A673 (cell line): ENCODE data around the gene GFOD2.

Source experiments
- EZH2 ChIP-seq: fragments of 200-600 bp; sonication (generic); IDR thresholded peaks from 2 replicates; pipeline ENCODE4 v1.6.1; 2017; ENCODE audit warnings: borderline replicate concordance, low read depth, mild to moderate bottlenecking, mixed read lengths, antibody characterized with exemption, low read length; ENCODE audit not compliant: poor library complexity, severe bottlenecking
- TF ChIP-seq, protein P1 (sequence below): fragments of 300-800, 200-600 bp; sonication (generic); conservative IDR thresholded peaks from 2 replicates; pipeline ENCODE4 v1.5.1; 2017; ENCODE audit warnings: low read depth, mild to moderate bottlenecking, antibody characterized with exemption, low read length, moderate library complexity, mixed read lengths

DNA sequence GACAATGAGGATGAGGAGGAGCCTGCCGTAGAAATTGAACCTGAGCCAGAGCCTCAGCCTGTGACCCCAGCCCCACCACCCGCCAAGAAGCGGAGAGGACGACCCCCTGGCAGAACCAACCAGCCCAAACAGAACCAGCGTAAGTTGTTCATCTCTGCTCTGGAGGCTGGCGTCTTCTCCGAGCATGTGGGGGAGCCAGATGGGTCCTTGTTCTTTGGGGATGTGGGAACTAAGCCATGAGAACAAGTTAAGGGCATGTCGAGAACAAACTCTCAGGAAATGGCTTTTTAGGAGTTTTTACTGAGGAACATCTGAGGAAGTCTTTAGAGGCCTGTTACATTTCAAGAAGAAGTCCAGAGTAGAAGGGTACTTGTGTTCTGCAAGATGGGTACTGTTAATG is 82.4 kb downstream of the GFOD2 start:
- TF ChIP-seq, protein P1, sequence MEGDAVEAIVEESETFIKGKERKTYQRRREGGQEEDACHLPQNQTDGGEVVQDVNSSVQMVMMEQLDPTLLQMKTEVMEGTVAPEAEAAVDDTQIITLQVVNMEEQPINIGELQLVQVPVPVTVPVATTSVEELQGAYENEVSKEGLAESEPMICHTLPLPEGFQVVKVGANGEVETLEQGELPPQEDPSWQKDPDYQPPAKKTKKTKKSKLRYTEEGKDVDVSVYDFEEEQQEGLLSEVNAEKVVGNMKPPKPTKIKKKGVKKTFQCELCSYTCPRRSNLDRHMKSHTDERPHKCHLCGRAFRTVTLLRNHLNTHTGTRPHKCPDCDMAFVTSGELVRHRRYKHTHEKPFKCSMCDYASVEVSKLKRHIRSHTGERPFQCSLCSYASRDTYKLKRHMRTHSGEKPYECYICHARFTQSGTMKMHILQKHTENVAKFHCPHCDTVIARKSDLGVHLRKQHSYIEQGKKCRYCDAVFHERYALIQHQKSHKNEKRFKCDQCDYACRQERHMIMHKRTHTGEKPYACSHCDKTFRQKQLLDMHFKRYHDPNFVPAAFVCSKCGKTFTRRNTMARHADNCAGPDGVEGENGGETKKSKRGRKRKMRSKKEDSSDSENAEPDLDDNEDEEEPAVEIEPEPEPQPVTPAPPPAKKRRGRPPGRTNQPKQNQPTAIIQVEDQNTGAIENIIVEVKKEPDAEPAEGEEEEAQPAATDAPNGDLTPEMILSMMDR = no peak
- no peak for TF ChIP-seq EZH2
